Liver (tissue), 9 donors: ENCODE results near the gene SSR3. TPM values are rescaled to one million over a fixed set of nuclear protein-coding genes. Genes with fewer than 3 reads are reported as not detected.

Source experiments
- DNase-seq: peaks from one replicate; pipeline ENCODE4 v3.0.0-alpha.2; 2017; ENCODE audit warnings: low spot score
- H3K27ac ChIP-seq, 2 donors: one replicate each; pipeline ENCODE4 v1.7.0; 2013; ENCODE audit warnings: inconsistent platforms in 2 of 2, low read length in 2 of 2, control low read depth in 1 of 2, low read depth in 1 of 2, mild to moderate bottlenecking in 1 of 2
- H3K27me3 ChIP-seq, 4 donors: one replicate each; pipeline versions ENCODE4 v1.6.1 to v1.7.0; 2013; ENCODE audit warnings: low read length in 3 of 4, inconsistent platforms in 1 of 4, mild to moderate bottlenecking in 1 of 4, moderate library complexity in 1 of 4; ENCODE audit not compliant: control insufficient read depth in 4 of 4, insufficient read depth in 4 of 4
- H3K36me3 ChIP-seq, 4 donors: one replicate each; pipeline versions ENCODE4 v1.6.1 to v1.7.0; 2013; ENCODE audit warnings: low read length in 3 of 4, mild to moderate bottlenecking in 3 of 4, low read depth in 1 of 4, moderate library complexity in 1 of 4; ENCODE audit not compliant: control insufficient read depth in 4 of 4, insufficient read depth in 3 of 4
- H3K4me1 ChIP-seq, 4 donors: one replicate each; pipeline versions ENCODE4 v1.6.1 to v1.7.0; 2013; ENCODE audit warnings: low read length in 3 of 4, mild to moderate bottlenecking in 3 of 4, moderate library complexity in 1 of 4; ENCODE audit not compliant: control insufficient read depth in 4 of 4, insufficient read depth in 4 of 4
- H3K4me3 ChIP-seq, 3 donors: one replicate each; pipeline versions ENCODE4 v1.6.1 to v1.7.0; 2013; ENCODE audit warnings: low read length in 3 of 3, control low read depth in 1 of 3, low read depth in 1 of 3, mild to moderate bottlenecking in 1 of 3
- H3K9ac ChIP-seq, 2 donors: one replicate each; pipeline ENCODE4 v1.7.0; 2013; ENCODE audit warnings: low read length in 2 of 2, mild to moderate bottlenecking in 2 of 2, moderate library complexity in 2 of 2, control low read depth in 1 of 2, low read depth in 1 of 2
- H3K9me3 ChIP-seq, 4 donors: one replicate each; pipeline versions ENCODE4 v1.6.1 to v1.7.0; 2013; ENCODE audit warnings: low read length in 3 of 4; ENCODE audit not compliant: control insufficient read depth in 4 of 4
- ATF3 ChIP-seq: IDR thresholded peaks from 2 replicates; pipeline ENCODE4 v1.6.1; 2016; ENCODE audit warnings: antibody characterized with exemption
- FOXA1 ChIP-seq: IDR thresholded peaks from 2 replicates; pipeline ENCODE4 v1.6.1; 2016; ENCODE audit warnings: antibody characterized with exemption
- FOXA2 ChIP-seq: IDR thresholded peaks from 2 replicates; pipeline ENCODE4 v1.6.1; 2016; ENCODE audit warnings: antibody characterized with exemption
- GABPA ChIP-seq, 2 donors: IDR thresholded peaks in 1 of 2; conservative IDR thresholded peaks in 1 of 2; 2 replicates each; pipeline ENCODE4 v1.6.1; 2016; ENCODE audit warnings: antibody characterized with exemption in 2 of 2, mild to moderate bottlenecking in 1 of 2, moderate library complexity in 1 of 2
- HNF4A ChIP-seq, 2 donors: conservative IDR thresholded peaks; 2 replicates each; pipeline ENCODE4 v1.6.1; 2016; ENCODE audit warnings: antibody characterized with exemption in 2 of 2, mild to moderate bottlenecking in 2 of 2
- HNF4G ChIP-seq: IDR thresholded peaks from 2 replicates; pipeline ENCODE4 v1.6.1; 2016; ENCODE audit warnings: antibody characterized with exemption
- JUND ChIP-seq, 2 donors: IDR thresholded peaks; 2 replicates each; pipeline ENCODE4 v1.6.1; 2016; ENCODE audit warnings: antibody characterized with exemption in 2 of 2
- MAX ChIP-seq: IDR thresholded peaks from 2 replicates; pipeline ENCODE4 v1.6.1; 2016; ENCODE audit warnings: antibody characterized with exemption
- NR2F2 ChIP-seq: IDR thresholded peaks from 2 replicates; pipeline ENCODE4 v1.6.1; 2016; ENCODE audit warnings: antibody characterized with exemption
- RAD21 ChIP-seq, 2 donors: IDR thresholded peaks; 2 replicates each; pipeline ENCODE4 v1.6.1; 2016; ENCODE audit warnings: antibody characterized with exemption in 2 of 2, mild to moderate bottlenecking in 2 of 2
- RXRA ChIP-seq, 2 donors: IDR thresholded peaks; 2 replicates each; pipeline ENCODE4 v1.6.1; 2017 to 2018; ENCODE audit warnings: antibody characterized with exemption in 2 of 2, mild to moderate bottlenecking in 1 of 2
- SP1 ChIP-seq: IDR thresholded peaks from 2 replicates; pipeline ENCODE4 v1.6.1; 2018; ENCODE audit warnings: antibody characterized with exemption, mild to moderate bottlenecking
- TAF1 ChIP-seq: conservative IDR thresholded peaks from 2 replicates; pipeline ENCODE4 v1.6.1; 2016; ENCODE audit warnings: antibody characterized with exemption, mild to moderate bottlenecking
- YY1 ChIP-seq: IDR thresholded peaks from 2 replicates; pipeline ENCODE4 v1.6.1; 2016; ENCODE audit warnings: antibody characterized with exemption, mild to moderate bottlenecking
- WGBS: extraction: QIAGEN DNeasy Blood & Tissue Kit; methylation state at CpG from one replicate; pipeline ENCODE4 v1.1.7; 2013; 5-methylcytosine and 5-hydroxymethylcytosine counted together
- polyA plus RNA-seq, 2 donors: library from polyadenylated mRNA; stranded (reverse) in 1 of 2; unstranded in 1 of 2; fragments of 200-250 nt in 1 of 2; fragments of >200 nt in 1 of 2; fragmentation: Nextera tagmentation in 1 of 2; extraction: Ambion mirVana in 1 of 2; gene quantifications; one replicate each; pipeline versions ENCODE4 v1.2.1 to v1.2.3, GENCODE V29; 2013 to 2015
- total RNA-seq, 2 donors: library from RNA; depleted of rRNA; stranded (reverse); fragments of >200 nt; gene quantifications; one replicate each; pipeline ENCODE4 v1.2.3, GENCODE V29; 2014
- TF ChIP-seq, protein P1 (sequence below): IDR thresholded peaks from 2 replicates; pipeline ENCODE4 v1.6.1; 2016; ENCODE audit warnings: antibody characterized with exemption
- TF ChIP-seq, protein P2 (sequence below): IDR thresholded peaks from 2 replicates; pipeline ENCODE4 v1.6.1; 2016; ENCODE audit warnings: antibody characterized with exemption, mild to moderate bottlenecking
- donor health status: healthy.
- donor health status: healthy.
- donor health status: healthy.
- donor health status: healthy.
- donor health status: healthy.

SSR3 gene
- total and polyA plus RNA-seq, 4 donors = 63.7 to 168 (median 115) TPM

GRCh38 chr3:156551746-156552145, 3.2 kb downstream of the SSR3 start:
- H3K4me3 ChIP-seq = no peak overlapping the region
- peaks cover 1 to 33% (median 19%) of the 10 kb centered on the region in 4 donors for H3K36me3 ChIP-seq

DNA sequence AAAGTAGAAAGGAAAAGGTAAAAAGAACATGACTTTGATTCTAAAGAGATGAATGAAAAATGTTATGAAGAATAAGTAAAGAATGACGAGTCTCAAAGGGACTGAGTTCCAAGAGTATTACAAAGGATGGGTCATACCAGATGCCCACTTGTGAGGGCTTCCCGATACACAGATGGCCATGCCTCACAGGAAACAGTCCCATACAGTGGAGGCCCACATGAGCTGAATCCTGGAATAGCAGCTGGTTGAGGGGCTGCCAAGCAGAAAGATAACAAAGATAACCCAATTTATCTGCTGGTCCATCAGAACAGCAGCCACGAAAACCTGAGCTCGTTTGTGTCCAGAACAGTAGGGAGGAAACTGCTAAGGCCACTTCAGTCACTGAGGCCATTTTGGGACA, 3.7 kb downstream of the SSR3 start:
- no peak for TF ChIP-seq ATF3
- no peak for TF ChIP-seq FOXA2
- TF ChIP-seq, protein P1, sequence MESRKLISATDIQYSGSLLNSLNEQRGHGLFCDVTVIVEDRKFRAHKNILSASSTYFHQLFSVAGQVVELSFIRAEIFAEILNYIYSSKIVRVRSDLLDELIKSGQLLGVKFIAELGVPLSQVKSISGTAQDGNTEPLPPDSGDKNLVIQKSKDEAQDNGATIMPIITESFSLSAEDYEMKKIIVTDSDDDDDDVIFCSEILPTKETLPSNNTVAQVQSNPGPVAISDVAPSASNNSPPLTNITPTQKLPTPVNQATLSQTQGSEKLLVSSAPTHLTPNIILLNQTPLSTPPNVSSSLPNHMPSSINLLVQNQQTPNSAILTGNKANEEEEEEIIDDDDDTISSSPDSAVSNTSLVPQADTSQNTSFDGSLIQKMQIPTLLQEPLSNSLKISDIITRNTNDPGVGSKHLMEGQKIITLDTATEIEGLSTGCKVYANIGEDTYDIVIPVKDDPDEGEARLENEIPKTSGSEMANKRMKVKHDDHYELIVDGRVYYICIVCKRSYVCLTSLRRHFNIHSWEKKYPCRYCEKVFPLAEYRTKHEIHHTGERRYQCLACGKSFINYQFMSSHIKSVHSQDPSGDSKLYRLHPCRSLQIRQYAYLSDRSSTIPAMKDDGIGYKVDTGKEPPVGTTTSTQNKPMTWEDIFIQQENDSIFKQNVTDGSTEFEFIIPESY = no peak
- TF ChIP-seq RXRA (IDR thresholded peaks at IDR 0.05) = no peak
- no peak for TF ChIP-seq NR2F2
- no peak for TF ChIP-seq HNF4A (conservative IDR thresholded peaks at IDR 0.05)
- no peak for TF ChIP-seq SP1
- TF ChIP-seq FOXA1 = no peak
- no peak for TF ChIP-seq TAF1
- TF ChIP-seq, protein P2, sequence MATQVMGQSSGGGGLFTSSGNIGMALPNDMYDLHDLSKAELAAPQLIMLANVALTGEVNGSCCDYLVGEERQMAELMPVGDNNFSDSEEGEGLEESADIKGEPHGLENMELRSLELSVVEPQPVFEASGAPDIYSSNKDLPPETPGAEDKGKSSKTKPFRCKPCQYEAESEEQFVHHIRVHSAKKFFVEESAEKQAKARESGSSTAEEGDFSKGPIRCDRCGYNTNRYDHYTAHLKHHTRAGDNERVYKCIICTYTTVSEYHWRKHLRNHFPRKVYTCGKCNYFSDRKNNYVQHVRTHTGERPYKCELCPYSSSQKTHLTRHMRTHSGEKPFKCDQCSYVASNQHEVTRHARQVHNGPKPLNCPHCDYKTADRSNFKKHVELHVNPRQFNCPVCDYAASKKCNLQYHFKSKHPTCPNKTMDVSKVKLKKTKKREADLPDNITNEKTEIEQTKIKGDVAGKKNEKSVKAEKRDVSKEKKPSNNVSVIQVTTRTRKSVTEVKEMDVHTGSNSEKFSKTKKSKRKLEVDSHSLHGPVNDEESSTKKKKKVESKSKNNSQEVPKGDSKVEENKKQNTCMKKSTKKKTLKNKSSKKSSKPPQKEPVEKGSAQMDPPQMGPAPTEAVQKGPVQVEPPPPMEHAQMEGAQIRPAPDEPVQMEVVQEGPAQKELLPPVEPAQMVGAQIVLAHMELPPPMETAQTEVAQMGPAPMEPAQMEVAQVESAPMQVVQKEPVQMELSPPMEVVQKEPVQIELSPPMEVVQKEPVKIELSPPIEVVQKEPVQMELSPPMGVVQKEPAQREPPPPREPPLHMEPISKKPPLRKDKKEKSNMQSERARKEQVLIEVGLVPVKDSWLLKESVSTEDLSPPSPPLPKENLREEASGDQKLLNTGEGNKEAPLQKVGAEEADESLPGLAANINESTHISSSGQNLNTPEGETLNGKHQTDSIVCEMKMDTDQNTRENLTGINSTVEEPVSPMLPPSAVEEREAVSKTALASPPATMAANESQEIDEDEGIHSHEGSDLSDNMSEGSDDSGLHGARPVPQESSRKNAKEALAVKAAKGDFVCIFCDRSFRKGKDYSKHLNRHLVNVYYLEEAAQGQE = no peak
- TF ChIP-seq JUND (IDR thresholded peaks at IDR 0.05) = no peak
- no peak for TF ChIP-seq GABPA (IDR thresholded peaks at IDR 0.05 in 1 of 2, conservative IDR thresholded peaks at IDR 0.05 in 1 of 2)
- no peak for TF ChIP-seq YY1
- WGBS = 87% methylated on average over 4 of the region's 4 CpGs
- H3K27me3 ChIP-seq = no peaks in the 10 kb centered on the region
- peaks cover 1 to 38% (median 23%) of the 10 kb centered on the region in 4 donors for H3K36me3 ChIP-seq
- no peak overlapping the region for H3K9ac ChIP-seq
- no peaks in the 10 kb centered on the region for H3K9me3 ChIP-seq
- H3K4me1 ChIP-seq = peaks cover 4 to 29% (median 12%) of the 10 kb centered on the region in 4 donors
- H3K27ac ChIP-seq = no peak overlapping the region
- no peak for DNase-seq
- no peak overlapping the region for H3K4me3 ChIP-seq

More at GRCh38 chr3:156551746-156552145, 3.2 kb downstream of the SSR3 start:
- H3K27me3 ChIP-seq = no peaks in the 10 kb centered on the region
- no peak overlapping the region for H3K27ac ChIP-seq
- no peaks in the 10 kb centered on the region for H3K9me3 ChIP-seq
- no peak for DNase-seq
- 94% methylated on average over 4 of the region's 4 CpGs for WGBS
- TF ChIP-seq JUND (IDR thresholded peaks at IDR 0.05) = no peak
- TF ChIP-seq, protein P2 = no peak
- no peak for TF ChIP-seq TAF1
- TF ChIP-seq HNF4G = no peak
- TF ChIP-seq HNF4A (conservative IDR thresholded peaks at IDR 0.05) = no peak
- TF ChIP-seq YY1 = no peak
- no peak for TF ChIP-seq RAD21 (IDR thresholded peaks at IDR 0.05)
- no peak for TF ChIP-seq ATF3
- no peak for TF ChIP-seq RXRA (IDR thresholded peaks at IDR 0.05)
- no peak for TF ChIP-seq MAX
- TF ChIP-seq FOXA1 = no peak
- no peak for TF ChIP-seq NR2F2
- TF ChIP-seq GABPA (IDR thresholded peaks at IDR 0.05 in 1 of 2, conservative IDR thresholded peaks at IDR 0.05 in 1 of 2) = no peak
- H3K9ac ChIP-seq = no peak overlapping the region
- peaks cover 4 to 29% (median 12%) of the 10 kb centered on the region in 4 donors for H3K4me1 ChIP-seq
